Left renal pelvis (tissue), 4 donors: ENCODE measurements around the gene CCZ1. TPM values are rescaled to one million over a fixed set of nuclear protein-coding genes. Genes with fewer than 3 reads are reported as not detected.
A peak's percentile ranks its signal among the peaks of the same experiment; 100 is the strongest.
"Not testable (repeated sequence)": the region's sequence is repeated elsewhere in the genome, so short reads cannot be mapped to it uniquely, and the experiment has no call there.

Source experiments
- DNase-seq, 4 donors: peaks; one replicate each; pipeline ENCODE4 v3.0.0-alpha.2; 2013; ENCODE audit warnings: low read depth in 4 of 4, low spot score in 3 of 4
- polyA plus RNA-seq, 4 donors: library from polyadenylated mRNA; unstranded; fragments of 120-200 nt; gene quantifications; one replicate each; pipeline ENCODE4 v1.2.1, GENCODE V29; 2013; ENCODE audit not compliant: insufficient read length in 4 of 4

Gene CCZ1
- polyA plus RNA-seq = 100 to 1,000 TPM in 1 of 4 donors, 10 to 100 TPM in 3; 85.9 to 101 (median 94.8) TPM

GRCh38 chr7:5898480-5899224, at the start of gene CCZ1:
CCZ1 (plus strand) TSS chr7:5898733; CDS start chr7:5898800, 67 bp downstream.
- peak in 3 of 4 donors; percentile 8 to 33 (median 12) for DNase-seq

GRCh38 chr7:5850944-5851343, 47.6 kb upstream of the CCZ1 start:
- no peak for DNase-seq

GRCh38 chr7:5854738-5855137, 43.8 kb upstream of the CCZ1 start:
- no peak for DNase-seq

- not testable (repeated sequence) for DNase-seq
Measured at GRCh38 chr7:5857041-5857575, 41.4 kb upstream of the CCZ1 start.

- not testable (repeated sequence) for DNase-seq
Measured at GRCh38 chr7:5858494-5858893, 40.0 kb upstream of the CCZ1 start.

GRCh38 chr7:5861281-5861680, 37.3 kb upstream of the CCZ1 start:
- not testable (repeated sequence) for DNase-seq

GRCh38 chr7:5862753-5863366, 35.7 kb upstream of the CCZ1 start:
- not testable (repeated sequence) for DNase-seq

- not testable (repeated sequence) for DNase-seq
Measured at GRCh38 chr7:5865279-5865931, 33.1 kb upstream of the CCZ1 start.

- no peak for DNase-seq
Measured at GRCh38 chr7:5867060-5867459, 31.5 kb upstream of the CCZ1 start.

GRCh38 chr7:5868928-5869341, 29.6 kb upstream of the CCZ1 start:
- DNase-seq = not testable (repeated sequence)

GRCh38 chr7:5869691-5870090, 28.8 kb upstream of the CCZ1 start:
- no peak for DNase-seq

- DNase-seq = no peak
Measured at GRCh38 chr7:5870311-5870710, 28.2 kb upstream of the CCZ1 start.

GRCh38 chr7:5872326-5872725, 26.2 kb upstream of the CCZ1 start:
- no peak for DNase-seq

- not testable (repeated sequence) for DNase-seq
Measured at GRCh38 chr7:5879591-5879990, 18.9 kb upstream of the CCZ1 start.

GRCh38 chr7:5880106-5880505, 18.4 kb upstream of the CCZ1 start:
- DNase-seq = not testable (repeated sequence)

- DNase-seq = not testable (repeated sequence)
Measured at GRCh38 chr7:5884431-5884830, 14.1 kb upstream of the CCZ1 start.

- DNase-seq = not testable (repeated sequence)
Measured at GRCh38 chr7:5888021-5888420, 10.5 kb upstream of the CCZ1 start.

- not testable (repeated sequence) for DNase-seq
Measured at GRCh38 chr7:5890244-5890643, 8.3 kb upstream of the CCZ1 start.

- no peak for DNase-seq
Measured at GRCh38 chr7:5892498-5892897, 6.0 kb upstream of the CCZ1 start.

- not testable (repeated sequence) for DNase-seq
Measured at GRCh38 chr7:5897369-5897919, 1.1 kb upstream of the CCZ1 start.

- DNase-seq = not testable (repeated sequence)
Measured at GRCh38 chr7:5903002-5903401, 4.5 kb downstream of the CCZ1 start.
